ACHN (cell line): ENCODE results near the gene NRG2.

ENCODE experiments used
- DNase-seq: peaks from one replicate; pipeline ENCODE4 v3.0.0-alpha.2; 2015
- in situ Hi-C: cut with HindIII; loops from 2 replicates; pipeline ENCODE4 v1.10.0; 2017; ENCODE audit warnings: low sequenced_read_pairs, low pct_ligation_motif_present, low pct_unique_long_range_greater_than_20kb

NRG2 gene

GRCh38 chr5:139859013-139859412, 184.1 kb downstream of the NRG2 start:
- in situ Hi-C loops: no loop called here
- DNase-seq: no peak

GRCh38 chr5:139856714-139857113, 186.4 kb downstream of the NRG2 start:
- DNase-seq: no peak
- in situ Hi-C loops: no loop called here

DNA sequence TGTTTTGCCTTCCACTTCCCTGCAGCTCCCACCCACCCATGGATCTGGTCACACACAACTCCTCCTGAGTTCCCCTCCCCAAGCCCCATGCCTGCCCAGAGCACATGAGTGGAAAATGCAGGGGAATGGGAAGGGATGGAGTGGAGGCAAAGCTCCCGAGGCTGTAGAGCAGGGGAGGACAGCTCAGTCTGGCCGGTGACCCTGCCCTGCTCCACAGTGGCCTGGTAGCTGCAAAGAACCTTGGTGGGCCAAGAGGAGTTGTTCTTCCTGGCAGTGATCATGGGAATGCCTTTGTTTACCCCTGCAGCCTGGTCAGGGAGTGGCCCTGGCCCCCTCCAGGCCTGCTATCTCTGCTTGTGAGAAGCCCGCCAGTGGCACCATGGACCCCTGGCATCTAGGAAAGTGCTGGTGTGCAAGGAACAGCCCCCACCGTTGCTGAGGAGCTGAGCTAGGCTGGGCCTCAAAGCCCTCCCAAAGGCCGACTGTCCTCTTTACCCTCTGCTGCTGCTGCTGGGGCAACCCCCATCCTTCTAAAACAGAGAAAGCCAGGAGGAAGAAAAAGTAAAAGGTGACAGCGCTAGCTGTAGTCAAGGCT, 187.1 kb downstream of the NRG2 start:
- no peak for DNase-seq
- in situ Hi-C loops: no loop called here

- no peak for DNase-seq
- in situ Hi-C loops: no loop called here
Measured at GRCh38 chr5:139855451-139855850, 187.6 kb downstream of the NRG2 start.

GRCh38 chr5:139854953-139855352, 188.1 kb downstream of the NRG2 start:
- in situ Hi-C loops: no loop called here
- DNase-seq: no peak

DNA sequence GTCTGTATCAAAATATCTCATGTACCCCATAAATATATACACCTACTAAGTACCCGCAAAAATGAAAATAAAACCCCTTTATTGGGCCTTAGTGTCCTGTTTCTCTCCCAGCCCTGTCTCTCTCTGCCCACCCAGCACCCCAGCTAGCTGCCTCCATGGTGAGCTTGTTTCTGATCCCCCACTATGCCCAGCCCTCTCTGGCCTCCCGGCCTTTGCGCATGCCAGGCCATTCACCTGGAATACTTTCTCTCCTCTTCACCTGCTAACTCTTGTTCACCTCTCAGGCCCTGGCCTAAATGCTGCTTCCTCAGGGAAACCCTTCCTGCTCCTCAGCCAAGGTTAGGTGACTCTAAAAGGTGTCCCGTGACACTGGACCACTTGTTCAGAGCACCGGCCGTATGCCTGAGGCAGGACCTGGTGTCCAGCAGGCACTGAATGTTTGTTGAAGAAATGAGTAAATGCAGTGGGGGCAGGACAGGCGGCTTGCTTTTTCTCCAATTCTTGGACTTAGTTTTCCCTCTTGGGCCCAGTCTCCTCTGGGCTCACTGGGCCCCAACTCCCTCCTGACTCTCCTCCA, 189.0 kb downstream of the NRG2 start:
- no peak for DNase-seq
- in situ Hi-C loops: no loop called here

GRCh38 chr5:139852696-139853095, 190.4 kb downstream of the NRG2 start:
- in situ Hi-C loops: no loop called here
- no peak for DNase-seq

DNA sequence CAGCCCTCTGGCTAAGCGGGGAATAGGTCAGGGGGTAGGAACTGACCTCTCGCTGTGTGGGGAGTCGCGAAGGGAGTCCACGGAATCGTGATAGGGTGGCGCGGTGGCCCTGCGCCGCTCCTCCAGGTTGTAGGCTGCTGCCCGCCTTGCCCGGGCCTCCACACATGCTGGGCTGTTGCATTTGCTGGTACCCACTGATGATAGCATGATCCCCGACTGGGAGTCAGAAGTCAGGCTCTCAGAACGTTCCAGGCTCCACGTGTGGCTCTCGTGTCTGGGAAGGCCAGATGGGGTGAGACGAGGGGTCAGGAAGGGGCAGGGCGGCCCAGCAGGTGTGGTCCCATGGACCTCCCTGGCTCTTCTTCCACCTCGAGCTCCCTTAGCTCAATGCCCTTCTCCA, 191.5 kb downstream of the NRG2 start:
- no peak for DNase-seq
- in situ Hi-C loops: no loop called here

DNA sequence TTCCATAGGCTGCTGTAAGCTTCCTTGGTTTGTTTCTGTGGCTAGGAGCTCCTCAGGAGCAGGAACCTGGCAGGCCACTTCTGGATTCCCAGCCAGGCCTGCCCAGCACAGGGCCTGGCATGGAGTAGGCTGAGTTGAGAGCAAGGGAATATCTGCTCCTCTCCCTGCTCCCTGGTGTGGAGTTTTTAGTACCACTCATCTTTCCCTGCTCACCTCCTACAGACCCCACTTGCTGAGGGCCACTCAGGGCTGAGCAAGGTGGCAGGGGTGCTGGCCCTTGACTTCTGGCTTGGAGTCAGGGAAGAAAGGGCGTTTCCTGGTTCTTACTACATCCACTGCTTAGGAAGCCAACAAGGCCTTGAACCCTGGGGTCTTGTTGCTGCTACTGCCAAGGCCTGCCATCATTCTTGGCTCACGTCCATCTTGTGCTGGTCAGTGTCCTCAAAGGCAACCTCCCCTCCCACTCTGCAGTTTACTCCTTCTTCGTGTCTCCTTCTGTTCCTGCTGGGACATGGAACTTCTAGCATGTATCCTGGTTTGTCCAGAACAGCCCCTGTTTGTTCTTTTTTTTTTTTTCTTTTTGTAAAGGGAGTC, 192.6 kb downstream of the NRG2 start:
- in situ Hi-C loops: no loop called here
- DNase-seq: no peak

- no peak for DNase-seq
- in situ Hi-C loops: no loop called here
Measured at GRCh38 chr5:139849942-139850341, 193.2 kb downstream of the NRG2 start.

- in situ Hi-C loops: no loop called here
- DNase-seq: no peak
Measured at GRCh38 chr5:139849501-139849900, 193.6 kb downstream of the NRG2 start.

- in situ Hi-C loops: no loop called here
- no peak for DNase-seq
Measured at GRCh38 chr5:139848508-139849100, 194.5 kb downstream of the NRG2 start.

DNA sequence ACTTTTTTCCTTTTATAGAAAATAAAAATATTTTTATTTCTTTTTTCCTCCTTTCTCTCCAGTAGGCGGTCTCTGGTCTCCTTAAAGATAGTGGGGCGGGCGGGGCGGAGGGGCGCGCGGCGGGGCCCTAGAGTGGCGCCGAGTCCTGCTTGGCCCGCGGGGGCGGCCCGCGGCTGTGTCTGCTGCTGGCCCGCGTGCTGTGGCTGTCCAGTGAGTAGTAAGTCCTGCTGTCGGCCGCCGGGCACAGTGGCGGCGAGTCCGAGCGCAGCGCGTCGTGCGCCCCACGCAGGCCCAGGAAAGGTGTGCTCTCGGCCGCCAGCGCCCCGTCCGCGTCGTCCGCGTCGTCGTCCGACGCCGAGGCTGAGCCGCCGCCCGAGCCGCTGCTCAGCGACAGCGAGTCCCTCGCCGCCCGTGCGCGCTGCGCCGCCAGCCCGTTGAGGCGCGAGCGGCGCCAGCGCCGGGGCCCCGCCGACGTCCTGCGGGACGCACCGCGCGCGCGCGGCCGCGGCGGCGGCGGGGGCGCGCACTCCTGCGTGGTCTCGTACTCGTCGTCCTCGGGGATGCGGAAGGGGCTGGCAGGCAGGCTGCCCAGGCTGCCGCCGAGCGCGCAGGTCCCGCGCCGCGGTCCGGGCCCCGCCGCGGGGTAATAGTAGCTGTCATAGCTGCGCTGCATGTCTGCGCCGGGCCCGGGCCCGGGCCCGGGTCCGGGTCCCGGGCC, 195.2 kb downstream of the NRG2 start:
- in situ Hi-C loops: no loop called here
- peak; percentile 24 for DNase-seq

- in situ Hi-C loops: no loop called here
- no peak for DNase-seq
Measured at GRCh38 chr5:139847091-139847490, 196.0 kb downstream of the NRG2 start.

GRCh38 chr5:139845846-139846681, 197.0 kb downstream of the NRG2 start:
- no peak for DNase-seq
- in situ Hi-C loops: no loop called here

DNA sequence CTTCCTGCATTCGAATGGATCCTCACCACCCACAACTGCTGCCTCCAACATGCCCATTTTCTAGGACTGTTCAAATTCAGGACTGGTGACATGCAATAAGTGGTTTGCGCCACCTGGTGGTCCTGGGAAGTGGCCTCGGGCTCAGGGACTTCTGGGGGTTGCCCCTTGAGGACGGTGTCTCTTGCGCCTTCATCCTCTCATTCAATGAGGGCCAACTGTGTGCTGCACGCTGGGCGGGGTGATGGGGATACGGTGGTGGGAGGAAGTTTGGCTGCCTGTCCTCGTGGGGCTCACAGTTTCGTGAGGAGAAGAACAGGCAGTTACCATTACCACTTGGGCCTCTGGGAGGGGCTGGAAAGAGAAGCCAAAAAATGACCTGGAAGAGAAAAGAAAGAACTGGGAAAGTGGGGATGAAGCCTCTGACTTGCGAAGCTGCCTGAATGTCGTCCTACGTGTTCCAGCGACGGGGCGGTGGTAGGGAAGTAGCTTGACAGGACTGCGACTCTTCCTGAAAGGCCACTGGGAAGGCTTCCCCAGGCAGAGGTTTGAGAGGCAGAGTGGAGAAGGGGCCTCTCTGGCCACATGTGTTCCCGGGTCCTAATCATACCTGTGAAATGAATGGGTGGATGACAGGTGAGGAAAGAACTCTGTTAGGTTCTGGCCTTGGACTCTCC, 198.5 kb downstream of the NRG2 start:
- peak; percentile 70 for DNase-seq
- in situ Hi-C loops: no loop called here

DNA sequence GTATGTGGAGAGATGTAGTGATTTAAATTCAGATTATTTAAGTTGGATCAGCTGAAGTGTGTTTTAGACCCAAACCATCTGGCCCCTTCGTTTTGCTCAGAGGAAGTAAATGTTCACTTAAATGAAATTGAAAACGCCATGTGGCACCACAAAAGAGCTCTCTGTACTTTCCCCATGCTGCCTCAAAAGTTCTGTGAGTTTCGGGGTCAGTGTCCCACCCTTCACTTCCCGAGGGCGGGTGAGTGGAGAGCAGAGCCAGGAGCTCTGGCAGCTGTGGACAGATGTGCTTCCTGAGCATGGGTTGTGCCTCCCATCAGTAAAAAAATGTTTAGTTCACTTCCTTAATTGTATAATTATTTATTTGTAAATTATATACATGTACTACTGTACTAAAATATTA, 199.1 kb downstream of the NRG2 start:
- in situ Hi-C loops: no loop called here

DNA sequence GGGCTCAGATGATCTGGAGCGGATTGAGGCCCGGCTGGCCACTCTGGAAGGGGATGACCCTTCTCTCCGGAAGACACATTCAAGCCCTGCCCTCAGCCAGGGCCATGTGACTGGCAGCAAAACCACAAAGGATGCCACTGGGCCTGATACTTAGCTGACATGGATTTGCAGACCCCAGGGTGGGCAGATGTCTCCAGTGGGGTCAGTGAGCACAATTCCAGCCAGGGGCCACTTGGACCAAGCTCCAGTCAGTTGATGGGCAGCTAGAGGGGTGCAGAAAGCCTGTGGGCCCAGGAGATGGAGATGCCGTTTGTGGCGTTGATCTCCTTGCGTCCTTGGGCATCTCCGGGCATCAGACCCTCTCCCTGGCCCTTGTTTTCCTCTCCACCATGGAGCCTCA, 200.8 kb downstream of the NRG2 start:
- in situ Hi-C loops: no loop called here
- DNase-seq: no peak

More for the DNA sequence above, 199.1 kb downstream of the NRG2 start:
- no peak for DNase-seq
